HTERT RPE-1 (cell line): Measurements from ENCODE around the gene CALN1.
"Not testable (repeated sequence)": the region's sequence is repeated elsewhere in the genome, so short reads cannot be mapped to it uniquely, and the experiment has no call there.

ENCODE experiments used
- in situ Hi-C: fragments of 300-500 bp; cut with MboI; formaldehyde crosslinking; loops from 4 replicates; pipeline ENCODE4 v1.14.3; 2020; ENCODE audit warnings: low sequenced_read_pairs

CALN1 gene

DNA sequence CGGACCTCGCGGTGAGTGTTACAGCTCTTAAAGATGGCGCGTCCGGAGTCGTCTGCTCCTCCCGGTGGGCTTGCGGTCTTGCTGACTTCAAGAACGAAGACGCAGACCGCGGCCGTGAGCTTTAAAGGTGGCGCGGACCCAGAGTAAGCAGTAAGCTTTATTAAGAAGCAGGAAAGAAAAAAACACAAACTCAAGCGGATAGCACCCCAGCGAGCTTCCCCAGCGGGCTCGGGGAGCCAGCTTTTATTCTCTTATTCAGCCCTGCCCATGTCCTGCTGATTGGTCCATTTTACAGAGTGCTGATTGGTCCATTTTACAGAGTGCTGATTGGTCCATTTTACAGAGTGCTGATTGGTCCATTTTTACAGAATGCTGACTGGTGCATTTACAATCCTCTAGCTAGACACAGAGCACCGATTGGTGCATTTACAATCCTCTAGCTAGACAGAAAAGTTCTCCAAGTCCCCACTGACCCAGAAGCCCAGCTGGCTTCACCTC is at the start of gene CALN1:
TSS of gene CALN1 (minus strand) at position 218 of the 498 bp plus-strand sequence.
- in situ Hi-C loops: not testable (repeated sequence)

GRCh38 chr7:72453471-72453870 is 41.3 kb upstream of the CALN1 start:
- in situ Hi-C loops: no loop called here

DNA sequence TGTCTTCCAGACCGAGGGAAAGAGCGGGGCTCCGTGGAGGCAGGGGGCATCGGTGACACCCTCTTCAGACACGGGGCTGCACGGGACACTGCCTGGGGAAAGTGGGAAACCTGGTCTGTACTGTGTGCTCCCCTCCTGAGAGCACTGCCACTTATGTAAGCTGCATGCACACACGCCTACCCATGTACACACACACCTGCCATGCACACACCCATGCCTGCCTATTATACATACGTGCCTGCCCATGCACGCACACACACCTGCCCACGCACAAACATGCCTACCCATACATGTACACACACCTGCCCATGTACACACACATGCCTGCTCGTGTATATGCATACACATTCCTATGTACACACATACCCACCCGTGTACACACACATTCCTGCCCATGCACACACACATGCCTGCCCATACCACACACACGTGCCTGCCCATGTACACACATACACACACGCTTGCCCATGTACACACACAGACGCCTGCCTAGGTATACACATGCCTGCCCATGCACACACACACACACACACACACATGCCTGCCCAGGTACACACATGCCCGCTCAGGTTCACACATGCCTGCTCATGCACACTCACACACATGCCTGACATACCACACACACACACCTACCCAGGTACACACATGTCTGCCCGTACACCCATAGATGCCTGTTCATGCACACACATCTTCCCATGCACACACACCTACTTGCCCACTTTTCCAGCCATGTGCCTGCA is 35.5 kb upstream of the CALN1 start:
- in situ Hi-C loops: no loop called here

DNA sequence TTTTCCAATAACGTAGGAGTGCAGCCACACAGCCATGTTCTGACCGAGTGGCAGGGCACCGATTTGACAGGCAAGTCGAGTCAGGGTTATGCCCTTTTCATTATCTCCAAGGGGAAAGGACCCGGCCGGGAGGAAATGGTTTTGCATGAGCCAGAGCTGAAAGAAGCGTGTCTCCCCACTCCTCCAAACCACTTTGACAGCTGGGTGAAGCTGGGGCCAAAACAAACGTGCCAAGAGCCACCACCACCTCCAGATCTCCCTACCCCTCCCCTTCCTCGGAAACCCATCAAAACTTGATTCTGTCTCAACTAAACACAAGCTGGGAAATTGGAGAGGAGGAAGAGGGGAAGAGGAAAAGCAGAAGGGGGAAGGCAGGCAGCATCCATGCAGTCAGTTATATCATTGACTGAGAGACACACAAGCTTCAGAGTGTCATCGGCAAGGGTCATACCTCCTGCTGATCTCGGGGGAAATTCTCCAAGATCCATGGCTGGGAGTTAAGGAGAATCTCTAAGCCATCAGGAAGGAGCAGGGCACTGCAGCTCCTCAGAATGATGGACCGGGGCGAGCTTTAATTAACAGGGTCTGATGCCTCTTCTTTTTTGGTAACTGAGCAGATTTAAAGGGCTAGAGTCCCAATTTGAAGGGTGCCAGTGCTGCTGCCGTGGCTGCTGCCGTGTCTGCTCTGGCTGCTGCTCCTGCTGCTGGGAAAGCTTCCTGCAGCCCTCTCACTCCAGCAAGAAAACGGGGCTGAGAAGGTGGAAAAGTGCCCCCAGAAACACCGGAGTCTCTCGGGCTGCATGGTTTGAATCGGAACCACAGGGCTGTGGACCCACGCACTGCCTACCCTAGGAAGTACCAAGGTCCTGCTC is 34.7 kb upstream of the CALN1 start:
- in situ Hi-C loops: no loop called here

GRCh38 chr7:72446131-72446530 is 34.0 kb upstream of the CALN1 start:
- in situ Hi-C loops: no loop called here

GRCh38 chr7:72445580-72445979 is 33.4 kb upstream of the CALN1 start:
- in situ Hi-C loops: no loop called here

GRCh38 chr7:72445075-72445474 is 32.9 kb upstream of the CALN1 start:
- in situ Hi-C loops: no loop called here

DNA sequence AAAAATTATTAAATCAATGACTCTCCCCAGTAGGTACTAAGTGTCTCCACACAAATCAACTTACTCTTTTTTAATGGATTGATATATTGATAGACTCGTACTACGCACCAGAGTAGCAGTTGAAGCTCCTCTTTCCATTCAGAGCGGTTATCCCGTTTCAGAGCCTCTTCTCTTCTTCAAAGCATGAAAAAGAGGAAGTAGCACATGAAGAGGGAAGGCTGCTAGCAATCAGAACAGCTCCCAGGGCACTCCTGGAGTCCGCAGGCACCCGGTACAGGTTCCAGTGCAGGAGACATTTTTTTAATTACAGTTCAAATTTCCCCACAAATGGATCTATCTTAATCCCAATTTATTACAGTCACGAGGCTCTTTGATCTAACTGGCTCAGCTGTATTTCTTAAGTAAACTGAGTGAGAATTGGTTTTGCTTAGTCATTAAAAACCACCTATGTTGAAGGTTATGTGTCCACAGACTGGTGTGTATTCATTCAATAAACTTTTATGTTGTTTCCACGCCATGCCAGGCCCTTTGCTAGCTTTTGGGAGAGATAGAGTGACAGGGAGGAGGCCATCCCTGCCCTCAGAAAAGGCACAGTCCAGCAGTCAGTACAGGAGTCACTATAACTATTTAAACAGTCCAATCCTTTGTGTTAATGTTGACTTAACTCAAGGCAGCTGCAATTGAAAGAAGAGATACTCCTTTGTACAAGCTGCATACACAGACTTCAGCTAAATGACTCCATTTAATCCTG is 32.1 kb upstream of the CALN1 start:
- in situ Hi-C loops: no loop called here

- in situ Hi-C loops: no loop called here
These were observed 29.7 kb upstream of the CALN1 start for GRCh38 chr7:72441791-72442190.

- in situ Hi-C loops: no loop called here
These were observed 26.4 kb upstream of the CALN1 start for GRCh38 chr7:72438491-72438890.

DNA sequence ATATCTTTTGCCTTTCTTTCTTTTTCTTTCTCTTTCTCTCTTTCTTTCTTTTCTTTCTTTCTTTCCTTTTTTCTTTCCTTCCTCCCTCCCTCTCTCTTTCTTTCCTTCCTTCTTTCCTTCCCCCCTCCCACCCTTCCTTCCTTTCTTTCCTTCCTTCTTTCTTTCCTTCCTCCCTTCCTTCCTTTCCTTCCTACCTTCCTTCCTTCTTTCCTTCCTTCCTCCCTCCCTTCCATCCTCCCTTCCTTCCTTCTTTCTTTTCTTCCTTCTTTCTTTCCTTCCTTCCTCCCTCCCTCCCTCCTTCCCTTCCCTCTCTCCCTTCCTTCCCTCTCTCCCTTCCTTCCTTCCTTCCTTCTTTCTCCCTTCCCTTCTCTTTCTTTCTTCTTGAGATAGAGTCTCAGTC is 25.5 kb upstream of the CALN1 start:
- in situ Hi-C loops: no loop called here

DNA sequence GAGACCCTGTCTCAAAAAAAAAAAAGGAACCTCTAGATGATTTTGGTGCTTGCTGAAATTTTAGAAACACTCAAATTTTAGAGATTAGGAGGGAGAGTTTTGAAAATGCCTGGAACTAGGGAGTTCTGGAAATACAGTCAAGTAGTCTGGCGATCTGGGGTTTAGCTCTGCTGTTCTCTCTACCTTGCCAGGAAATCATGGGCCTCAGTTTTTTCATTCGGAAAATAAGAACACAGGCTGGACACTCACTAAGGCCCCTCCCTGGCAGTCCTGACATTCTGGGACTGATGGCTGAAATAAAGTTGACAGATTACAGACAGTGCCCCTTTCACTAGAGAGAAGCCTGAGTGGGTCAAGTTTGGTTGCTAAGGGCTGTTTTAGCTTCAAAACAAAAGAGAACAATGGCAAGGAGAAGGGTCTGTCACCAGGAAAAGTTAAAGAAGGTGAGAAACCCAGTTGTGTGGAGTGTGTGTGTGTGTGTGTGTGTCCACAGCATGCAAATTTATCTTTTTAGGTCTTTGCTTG is 25.0 kb upstream of the CALN1 start:
- in situ Hi-C loops: no loop called here

DNA sequence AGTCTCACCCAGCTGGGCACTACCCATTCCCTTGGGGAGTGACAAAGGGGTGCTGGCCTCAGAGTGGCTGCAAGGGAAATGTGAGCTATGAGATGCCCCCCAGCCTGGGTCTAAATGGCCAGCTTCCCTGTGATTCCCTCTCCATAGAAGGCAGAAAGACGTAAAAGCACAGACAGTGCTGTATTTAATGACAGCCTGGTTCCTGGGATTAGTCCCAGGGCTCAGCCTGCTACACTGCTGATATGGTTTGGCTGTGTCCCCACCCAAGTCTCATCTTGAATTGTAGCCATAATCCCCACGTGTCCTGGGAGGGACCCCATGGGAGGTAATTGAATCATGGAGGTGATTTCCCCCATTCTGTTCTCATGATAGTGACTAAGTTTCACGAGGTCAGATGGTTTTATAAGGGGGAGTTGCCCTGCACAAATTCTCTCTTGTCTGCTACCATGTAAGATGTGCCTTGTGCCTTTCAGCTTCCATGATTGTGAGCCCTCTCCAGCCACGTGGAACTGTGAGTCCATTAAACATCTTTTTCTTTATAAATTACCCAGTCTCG is 23.9 kb upstream of the CALN1 start:
- in situ Hi-C loops: no loop called here

GRCh38 chr7:72435366-72435765 is 23.2 kb upstream of the CALN1 start:
- in situ Hi-C loops: no loop called here

DNA sequence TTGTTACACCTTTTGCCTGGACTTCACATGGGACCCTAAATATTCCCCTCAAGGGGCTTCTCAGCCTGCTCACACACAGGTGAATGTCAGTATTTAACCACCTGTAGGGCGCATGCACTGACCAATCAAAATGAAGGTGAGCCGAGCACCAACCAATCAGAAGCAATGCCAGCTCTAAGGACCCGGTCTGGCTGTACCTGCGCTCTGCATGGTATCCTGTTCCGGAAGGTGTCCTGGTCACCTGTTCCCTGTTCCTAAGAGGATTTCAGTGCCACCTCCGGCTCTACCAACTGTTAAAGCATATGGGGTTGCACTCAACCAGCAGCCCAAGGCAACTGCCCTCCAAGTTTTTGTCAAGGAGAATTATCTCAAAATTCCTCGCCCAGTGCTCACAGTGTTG is 18.4 kb upstream of the CALN1 start:
- in situ Hi-C loops: no loop called here

- in situ Hi-C loops: no loop called here
These were observed 17.2 kb upstream of the CALN1 start for GRCh38 chr7:72429316-72429715.

DNA sequence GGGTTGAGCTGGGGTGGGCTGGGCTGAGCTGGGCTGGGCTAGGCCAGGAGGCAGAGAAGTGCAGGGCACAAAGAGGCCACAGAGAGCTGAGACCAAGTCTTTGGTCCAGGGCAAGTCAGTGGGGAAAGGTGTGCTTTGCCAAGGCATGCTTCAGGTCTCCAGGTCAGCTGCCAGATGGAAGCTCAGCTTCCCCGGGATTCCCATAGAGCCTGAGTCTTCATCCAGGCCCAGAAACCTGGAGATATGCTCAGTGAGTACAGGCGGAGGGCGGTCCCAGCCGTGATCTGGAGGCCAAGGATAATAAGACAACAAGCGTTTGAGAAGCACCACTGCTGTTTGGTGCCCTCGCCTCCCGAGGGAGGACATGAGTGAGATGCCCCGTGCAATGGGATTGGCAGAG is 4.7 kb upstream of the CALN1 start:
- in situ Hi-C loops: no loop called here

DNA sequence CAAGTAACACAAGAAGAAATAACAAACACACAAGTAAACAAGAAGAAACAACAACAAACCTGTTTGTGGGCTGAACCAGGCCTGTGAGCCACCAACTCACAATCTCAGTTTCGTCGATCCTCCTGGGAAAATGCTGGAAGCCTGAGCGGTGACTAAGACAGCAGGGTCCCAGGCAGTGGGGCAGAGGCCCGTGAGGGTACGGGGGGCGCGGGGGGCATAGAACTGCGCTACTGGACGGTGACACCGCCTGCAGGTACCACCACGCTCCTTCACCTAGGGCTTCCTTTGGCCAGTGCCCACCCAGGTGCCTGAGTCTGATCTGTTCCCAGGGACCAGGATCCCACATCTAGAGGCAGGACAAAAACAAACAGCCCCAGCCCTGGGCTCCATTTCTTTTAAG is 3.4 kb upstream of the CALN1 start:
- in situ Hi-C loops: no loop called here

GRCh38 chr7:72413886-72414285 is 1.7 kb upstream of the CALN1 start:
- in situ Hi-C loops: no loop called here

- in situ Hi-C loops: no loop called here
These were observed 1.2 kb upstream of the CALN1 start for GRCh38 chr7:72413290-72413689.

DNA sequence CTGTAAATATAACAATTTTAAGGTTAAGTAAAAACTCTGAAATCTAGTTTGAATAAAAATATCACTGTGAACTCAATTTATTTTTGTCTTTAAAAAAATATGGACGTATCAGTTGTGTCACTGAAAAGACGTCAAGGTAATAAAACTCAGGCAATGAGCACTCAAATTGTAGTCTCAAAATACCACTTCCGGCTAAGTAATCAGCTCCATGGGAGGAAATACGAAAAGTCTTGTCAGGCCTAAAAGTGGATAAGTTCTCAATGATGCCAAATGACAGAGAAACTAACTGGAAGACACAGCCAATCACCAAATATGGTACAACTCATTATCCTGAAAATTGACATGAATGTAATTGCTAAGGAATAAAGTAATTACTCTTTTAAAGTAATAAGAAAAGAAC is 719 bp downstream of the CALN1 start:
- in situ Hi-C loops: no loop called here
